Spinal cord (tissue), 10 donors: Measurements from ENCODE around the gene LONRF2. TPM values are rescaled to one million over a fixed set of nuclear protein-coding genes. Genes with fewer than 3 reads are reported as not detected.
A peak's percentile ranks its signal among the peaks of the same experiment; 100 is the strongest.

Source experiments
- DNase-seq, 6 donors: peaks; one replicate each; pipeline versions ENCODE4 v3.0.0 to v3.0.0-alpha.2; 2013 to 2015; ENCODE audit warnings: low spot score in 6 of 6, low read depth in 4 of 6
- H3K27ac ChIP-seq: one replicate; pipeline ENCODE4 v1.5.1; 2013; ENCODE audit warnings: low read depth, low read length, control low read depth
- H3K27me3 ChIP-seq: one replicate; pipeline ENCODE4 v1.6.1; 2013; ENCODE audit warnings: low read length; ENCODE audit not compliant: control insufficient read depth, insufficient read depth
- H3K36me3 ChIP-seq: one replicate; pipeline ENCODE4 v1.6.1; 2013; ENCODE audit warnings: low read length; ENCODE audit not compliant: control insufficient read depth, insufficient read depth
- H3K4me1 ChIP-seq: one replicate; pipeline ENCODE4 v1.6.1; 2013; ENCODE audit warnings: low read length; ENCODE audit not compliant: control insufficient read depth, insufficient read depth
- H3K4me3 ChIP-seq: one replicate; pipeline ENCODE4 v1.5.1; 2013; ENCODE audit warnings: low read depth, low read length, control low read depth
- H3K9me3 ChIP-seq: one replicate; pipeline ENCODE4 v1.6.1; 2013; ENCODE audit warnings: low read length; ENCODE audit not compliant: control insufficient read depth, insufficient read depth
- WGBS: methylation state at CpG from one replicate; pipeline ENCODE4 v1.1.5; 2013; ENCODE audit warnings: missing lambda C conversion rate; ENCODE audit not compliant: insufficient coverage; 5-methylcytosine and 5-hydroxymethylcytosine counted together
- polyA plus RNA-seq, 2 donors: library from polyadenylated mRNA; unstranded; fragments of 120-200 nt; gene quantifications; one replicate each; pipeline ENCODE4 v1.2.1, GENCODE V29; 2013; ENCODE audit not compliant: insufficient read length in 2 of 2
- total RNA-seq, 2 donors: library from RNA; depleted of rRNA in 1 of 2; stranded (reverse); fragments of 120-200 nt in 1 of 2; fragments of >200 nt in 1 of 2; gene quantifications; one replicate each; pipeline versions ENCODE4 v1.2.3 to v1.2.4, GENCODE V29; 2013 to 2014
- donor health status: healthy.

LONRF2 gene
- total and polyA plus RNA-seq, 4 donors, result 17.0 to 60.1 (median 38.7) TPM

DNA sequence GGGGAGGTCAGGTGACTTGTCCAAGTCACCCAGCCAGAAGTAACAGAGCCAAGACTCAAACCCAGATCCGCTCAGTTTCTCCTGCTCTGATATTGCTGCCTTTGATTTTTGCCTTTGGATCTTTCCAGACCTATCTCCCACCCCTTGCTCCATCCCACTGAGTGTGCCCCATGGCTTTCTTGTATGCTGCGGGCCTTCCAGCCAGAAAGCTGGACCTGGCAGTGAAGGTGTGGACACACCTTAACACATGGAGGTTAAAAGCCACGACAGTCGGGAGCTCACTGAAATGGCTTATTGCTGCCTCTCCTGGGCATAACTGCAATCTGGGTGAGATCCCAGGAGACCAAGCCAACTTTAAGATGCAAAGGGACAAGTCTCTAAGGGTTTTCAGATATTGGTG lies 86.7 kb downstream of the LONRF2 start:
- DNase-seq, result no peak
- Histone ChIP-seq H3K4me3 (no peak overlapping the region), H3K36me3 (no peaks in the 10 kb centered on the region), H3K9me3 (no peaks in the 10 kb centered on the region), H3K27ac (no peak overlapping the region), H3K27me3 (no peaks in the 10 kb centered on the region), H3K4me1 (peaks cover 18% of the 10 kb centered on the region)
- WGBS, result 100% methylated on average over 4 of the region's 4 CpGs

DNA sequence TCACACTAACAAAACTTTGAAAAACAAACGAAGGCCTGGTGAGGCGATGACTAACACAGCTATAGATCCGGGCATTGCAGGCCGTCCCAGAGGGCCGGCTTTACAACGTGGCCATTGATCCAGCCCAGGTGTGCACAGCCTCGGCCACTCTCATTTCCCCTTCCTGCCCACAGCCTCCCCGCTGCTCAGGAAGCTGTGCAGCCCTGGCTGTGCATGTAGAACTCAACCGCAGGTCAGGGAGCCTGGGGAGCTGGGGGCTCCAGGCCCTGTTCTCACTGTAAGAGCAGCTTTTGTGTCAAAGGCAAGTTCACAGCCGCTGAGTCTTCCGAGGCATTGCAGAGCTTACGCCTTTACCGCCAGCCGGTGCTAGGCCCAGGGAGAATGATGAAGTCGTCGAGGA lies 87.2 kb downstream of the LONRF2 start:
- H3K27ac ChIP-seq, result no peak overlapping the region
- no peak overlapping the region for H3K4me3 ChIP-seq
- 71% methylated on average over 16 of the region's 16 CpGs for WGBS
- H3K27me3 ChIP-seq, result no peaks in the 10 kb centered on the region
- no peak for DNase-seq
- no peaks in the 10 kb centered on the region for H3K9me3 ChIP-seq
- H3K36me3 ChIP-seq, result no peaks in the 10 kb centered on the region
- H3K4me1 ChIP-seq, result peaks cover 18% of the 10 kb centered on the region

DNA sequence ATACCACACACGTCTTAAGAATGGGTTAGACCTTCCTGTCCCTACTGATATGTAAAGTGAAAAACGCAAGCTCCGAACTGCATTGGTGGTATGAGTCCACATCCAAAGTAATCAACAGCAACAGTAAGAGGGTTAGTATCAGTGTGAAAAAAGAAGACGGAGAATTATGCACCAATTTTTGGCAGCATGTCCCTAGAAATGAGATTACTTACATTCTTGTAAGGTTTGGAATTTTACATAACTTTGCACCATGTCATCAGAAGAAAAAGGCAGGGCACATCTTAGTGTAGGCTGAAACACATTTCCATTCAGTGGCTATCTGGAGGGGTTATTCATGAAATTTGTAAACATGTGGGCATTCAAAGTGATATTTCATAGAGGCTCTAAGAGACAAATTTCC lies 88.2 kb downstream of the LONRF2 start:
- Histone ChIP-seq H3K27ac (no peak overlapping the region), H3K27me3 (no peaks in the 10 kb centered on the region), H3K9me3 (no peaks in the 10 kb centered on the region), H3K36me3 (no peaks in the 10 kb centered on the region), H3K4me1 (peaks cover 12% of the 10 kb centered on the region), H3K4me3 (no peak overlapping the region)
- DNase-seq, result no peak
- WGBS, result no CpG with 5 or more reads among the region's 4 CpGs

DNA sequence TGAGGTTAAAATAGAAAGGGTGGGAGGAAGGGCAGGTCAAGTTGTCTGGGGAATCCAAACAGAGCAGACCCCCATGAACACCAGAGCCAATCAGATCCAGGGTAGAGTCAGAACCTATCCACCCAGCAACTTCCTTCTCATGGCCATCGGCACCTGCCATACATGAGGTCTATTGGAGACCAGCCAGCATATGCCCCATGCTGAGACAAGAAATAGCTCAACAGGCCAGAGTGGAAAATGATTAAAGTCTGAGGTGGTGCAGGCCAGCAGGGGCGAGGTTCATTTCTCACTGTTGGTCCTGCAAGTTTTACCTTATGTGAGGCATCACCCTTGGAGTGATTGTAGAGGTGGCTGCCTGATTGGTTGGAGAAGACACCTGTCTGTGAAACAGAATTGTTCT lies 89.2 kb downstream of the LONRF2 start:
- H3K27ac ChIP-seq, result no peak overlapping the region
- H3K27me3 ChIP-seq, result no peaks in the 10 kb centered on the region
- no peak for DNase-seq
- H3K4me1 ChIP-seq, result peaks cover 5% of the 10 kb centered on the region
- 90% methylated on average over 1 of the region's 2 CpGs for WGBS
- no peak overlapping the region for H3K4me3 ChIP-seq
- no peaks in the 10 kb centered on the region for H3K36me3 ChIP-seq
- no peaks in the 10 kb centered on the region for H3K9me3 ChIP-seq

DNA sequence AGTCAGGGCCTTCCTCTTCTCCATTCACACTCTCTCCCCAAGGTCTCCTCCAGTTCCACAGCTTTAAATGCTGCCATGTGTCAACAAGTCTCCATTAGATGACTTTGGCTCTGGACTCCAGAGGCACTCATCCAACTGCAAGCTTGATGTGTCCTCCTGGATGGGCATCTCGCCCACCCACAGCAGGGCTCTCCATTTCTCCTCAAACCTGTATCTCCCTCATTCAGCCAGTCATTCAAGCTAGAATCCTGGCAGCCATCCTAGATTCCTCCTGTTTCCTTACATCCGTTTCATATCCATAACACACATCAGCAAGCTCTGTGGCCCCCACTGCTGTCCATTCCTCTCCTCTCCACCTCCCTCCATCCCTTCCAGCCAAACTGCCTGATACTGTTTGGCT lies 91.5 kb downstream of the LONRF2 start:
- Histone ChIP-seq H3K27me3 (no peaks in the 10 kb centered on the region), H3K27ac (no peak overlapping the region), H3K4me3 (no peak overlapping the region), H3K9me3 (no peaks in the 10 kb centered on the region), H3K4me1 (no peaks in the 10 kb centered on the region), H3K36me3 (no peaks in the 10 kb centered on the region)
- WGBS, result 55% methylated on average over 2 of the region's 2 CpGs
- DNase-seq, result peak in 2 of 6 donors; percentile 47 to 67

DNA sequence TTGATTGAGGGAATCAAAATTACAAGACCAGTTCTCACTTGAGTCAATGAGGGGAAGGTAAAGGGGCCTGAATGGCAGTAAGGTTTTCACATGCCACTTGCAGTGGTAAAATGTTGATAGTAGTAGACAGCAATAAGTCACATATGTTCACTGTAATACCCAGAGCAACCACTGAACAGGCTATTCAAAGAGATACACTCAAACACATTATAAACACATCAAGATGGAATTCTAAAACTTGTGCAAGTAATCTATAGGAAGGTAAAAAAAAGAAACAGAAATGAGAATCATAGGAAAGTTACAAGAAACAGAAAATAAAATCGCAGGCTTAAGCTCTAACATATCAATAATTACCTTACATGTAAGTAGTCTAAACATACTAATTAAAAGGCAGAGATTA lies 93.3 kb downstream of the LONRF2 start:
- Histone ChIP-seq H3K27ac (no peak overlapping the region), H3K9me3 (peaks cover 1% of the 10 kb centered on the region), H3K27me3 (no peaks in the 10 kb centered on the region), H3K4me3 (no peak overlapping the region), H3K4me1 (no peaks in the 10 kb centered on the region), H3K36me3 (no peaks in the 10 kb centered on the region)
- no CpG with 5 or more reads among the region's 1 CpG for WGBS
- no peak for DNase-seq

DNA sequence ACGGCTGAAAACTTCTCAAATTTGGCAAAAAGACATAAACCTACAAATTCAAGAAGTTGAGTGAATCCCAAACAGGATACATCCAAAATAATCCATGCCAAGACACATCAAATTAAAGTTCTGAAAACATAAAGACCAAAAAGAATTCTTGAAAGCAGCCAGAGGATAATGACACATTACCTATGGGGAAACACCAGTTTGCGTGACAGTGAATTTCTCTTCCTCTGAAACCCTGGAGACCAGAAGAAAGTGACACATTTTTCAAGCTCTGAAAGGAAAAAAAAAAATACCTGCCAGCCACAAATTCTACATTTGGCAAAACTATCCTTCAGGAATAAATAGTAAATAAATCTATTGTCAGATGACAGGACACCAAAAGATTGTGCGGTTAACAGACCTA lies 93.9 kb downstream of the LONRF2 start:
- no peak for DNase-seq
- H3K4me3 ChIP-seq, result no peak overlapping the region
- 93% methylated on average over 2 of the region's 3 CpGs for WGBS

DNA sequence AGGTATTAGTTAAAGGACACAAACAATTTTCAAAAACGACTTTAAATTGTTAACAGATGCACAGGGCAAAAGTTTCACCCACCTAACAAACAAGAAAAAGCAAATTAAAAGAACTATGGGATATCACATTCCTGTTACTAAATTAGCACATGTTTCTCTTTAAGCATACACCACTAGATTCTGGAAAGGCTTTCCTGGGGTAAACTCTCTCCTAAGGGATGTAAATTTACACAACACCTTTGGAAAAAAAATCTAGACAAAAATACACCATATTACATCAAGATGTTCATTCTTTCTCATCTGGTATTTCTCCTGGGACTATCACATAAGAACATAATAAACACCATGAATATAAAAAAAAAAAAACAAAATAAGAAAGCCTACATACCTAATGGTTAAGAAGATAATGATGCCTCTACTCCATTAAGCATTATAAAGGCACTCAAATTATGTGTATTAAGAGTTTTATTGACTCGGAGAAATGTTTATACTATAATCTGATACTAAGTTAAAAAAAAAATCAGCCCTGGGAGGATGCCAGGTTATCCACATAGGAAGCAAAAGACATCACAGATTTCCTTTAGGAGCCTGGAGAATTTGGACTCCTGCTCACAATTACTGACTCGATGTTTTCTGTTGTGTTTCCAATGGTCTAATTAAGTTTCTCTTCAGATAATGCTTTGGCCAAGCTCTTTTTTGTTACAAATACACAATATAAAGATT lies 97.2 kb downstream of the LONRF2 start:
- Histone ChIP-seq H3K4me3 (no peak overlapping the region), H3K27ac (no peak overlapping the region), H3K27me3 (no peaks in the 10 kb centered on the region), H3K4me1 (no peaks in the 10 kb centered on the region), H3K9me3 (peaks cover 1% of the 10 kb centered on the region), H3K36me3 (no peaks in the 10 kb centered on the region)
- WGBS, result no CpG with 5 or more reads among the region's 3 CpGs
- no peak for DNase-seq

More for the DNA sequence above, 93.9 kb downstream of the LONRF2 start:
- Histone ChIP-seq H3K27ac (no peak overlapping the region), H3K4me1 (no peaks in the 10 kb centered on the region), H3K27me3 (no peaks in the 10 kb centered on the region), H3K36me3 (no peaks in the 10 kb centered on the region), H3K9me3 (peaks cover 1% of the 10 kb centered on the region)

DNA sequence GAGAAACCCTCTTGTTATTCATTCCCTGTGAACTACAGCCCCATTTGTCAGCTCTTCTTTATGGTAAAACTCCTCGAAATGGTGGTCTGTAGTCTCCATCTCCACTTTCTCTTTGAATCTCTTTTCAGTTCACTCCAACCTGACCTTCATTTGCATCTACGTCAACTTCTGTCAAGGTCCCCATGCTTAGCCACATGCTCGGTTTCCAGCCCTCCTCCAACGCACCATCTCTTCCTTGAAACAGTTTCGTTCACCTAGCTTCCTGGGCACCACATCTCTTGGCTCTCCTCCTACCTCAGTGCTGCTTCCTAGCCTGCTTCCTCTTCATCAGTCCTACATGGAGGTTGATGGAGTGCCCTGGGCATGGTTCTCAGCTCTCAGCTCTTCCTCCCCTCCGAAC lies 98.8 kb downstream of the LONRF2 start:
- WGBS, result 92% methylated on average over 6 of the region's 6 CpGs
- H3K4me1 ChIP-seq, result no peaks in the 10 kb centered on the region
- no peaks in the 10 kb centered on the region for H3K27me3 ChIP-seq
- peaks cover 1% of the 10 kb centered on the region for H3K9me3 ChIP-seq
- no peak overlapping the region for H3K4me3 ChIP-seq
- H3K36me3 ChIP-seq, result no peaks in the 10 kb centered on the region
- H3K27ac ChIP-seq, result no peak overlapping the region
- no peak for DNase-seq
